GM19397 (cell line): Measurements from ENCODE around the gene HPCA.

Source experiments
- ATAC-seq: cut with Tn5 transposase; IDR thresholded peaks from one replicate; pipeline ENCODE4 v1.9.1; 2021; ENCODE audit warnings: mild to moderate bottlenecking, moderate library complexity; ENCODE audit not compliant: unreplicated experiment

HPCA gene

GRCh38 chr1:32888677-32889420, 2.6 kb downstream of the HPCA start:
- no peak for ATAC-seq

DNA sequence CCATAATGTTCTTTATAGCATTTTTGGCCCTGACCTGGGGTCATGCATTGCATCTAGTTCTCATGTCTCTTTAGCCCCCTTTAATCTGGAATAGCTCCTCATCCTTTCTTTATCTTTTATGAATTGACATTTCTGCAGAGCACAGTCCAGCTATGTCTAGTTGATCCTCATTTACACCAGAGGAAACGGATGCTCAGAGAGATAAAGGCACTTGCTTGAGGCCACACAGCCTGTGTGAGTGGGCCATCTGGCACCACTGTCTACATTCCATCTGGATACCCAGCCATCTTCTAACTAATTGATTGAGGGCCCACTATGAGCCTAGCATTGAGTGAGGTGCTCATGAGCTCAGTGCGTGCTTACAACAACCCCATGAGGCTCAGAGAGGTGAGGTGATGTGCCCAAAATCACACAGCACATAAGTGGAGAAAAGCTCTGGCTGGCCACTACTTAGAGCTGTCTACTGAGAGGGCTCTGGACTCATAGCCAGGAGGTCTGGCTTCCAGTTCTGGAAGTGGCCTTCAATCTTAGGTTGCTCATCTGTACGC, 3.5 kb downstream of the HPCA start:
- ATAC-seq: no peak

- ATAC-seq: no peak
Measured at GRCh38 chr1:32890516-32891240, 4.4 kb downstream of the HPCA start.

DNA sequence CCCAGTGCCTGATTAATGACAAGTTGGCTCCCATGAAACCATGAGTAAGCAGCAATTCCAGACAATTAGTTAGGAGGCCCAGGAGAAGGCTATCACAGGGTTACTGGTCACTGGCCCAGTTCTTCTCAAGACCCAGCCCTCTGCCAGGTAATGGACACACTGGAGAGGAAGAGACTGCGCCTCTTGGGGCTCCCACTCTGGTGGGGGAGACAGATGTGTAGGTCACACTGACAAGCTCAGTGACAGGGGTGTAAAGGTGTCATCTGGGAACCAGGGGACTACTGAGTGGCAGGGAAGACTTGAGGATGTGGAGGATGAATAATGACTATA, 4.9 kb downstream of the HPCA start:
- ATAC-seq: no peak

GRCh38 chr1:32891630-32892029, 5.3 kb downstream of the HPCA start:
- no peak for ATAC-seq

- no peak for ATAC-seq
Measured at GRCh38 chr1:32892368-32893197, 6.3 kb downstream of the HPCA start.

- ATAC-seq: no peak
Measured at GRCh38 chr1:32893198-32894018, 7.1 kb downstream of the HPCA start.

DNA sequence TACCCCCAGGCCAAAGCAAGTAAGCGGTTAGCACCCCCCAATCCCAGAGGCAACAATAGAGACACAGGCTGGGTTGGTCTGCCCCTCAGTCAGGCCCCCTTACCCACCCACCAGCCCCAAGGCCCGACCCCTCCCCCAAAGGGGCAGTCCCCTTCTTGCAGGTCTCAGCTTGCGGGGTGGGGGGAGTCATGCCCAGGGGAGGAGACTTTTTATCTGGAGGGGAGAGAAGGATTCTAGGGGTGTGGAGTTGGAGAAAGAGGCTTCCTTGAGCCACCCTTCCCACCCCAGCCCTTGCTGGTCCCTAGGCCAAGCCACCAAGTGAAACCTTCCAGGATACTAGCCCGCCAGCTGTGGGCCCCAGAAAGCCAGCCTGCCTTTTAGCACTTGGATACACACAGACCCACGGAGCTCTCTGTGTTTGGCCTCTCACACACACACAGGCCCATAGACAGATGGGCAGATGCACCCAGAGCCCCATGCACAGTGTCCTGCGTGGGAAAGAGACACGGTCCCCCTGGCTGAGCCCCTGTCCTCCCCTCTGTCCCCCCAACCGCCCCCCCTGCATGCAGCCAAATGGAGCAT, 7.8 kb downstream of the HPCA start:
- ATAC-seq: no peak

- ATAC-seq: no peak
Measured at GRCh38 chr1:32894681-32895080, 8.4 kb downstream of the HPCA start.

DNA sequence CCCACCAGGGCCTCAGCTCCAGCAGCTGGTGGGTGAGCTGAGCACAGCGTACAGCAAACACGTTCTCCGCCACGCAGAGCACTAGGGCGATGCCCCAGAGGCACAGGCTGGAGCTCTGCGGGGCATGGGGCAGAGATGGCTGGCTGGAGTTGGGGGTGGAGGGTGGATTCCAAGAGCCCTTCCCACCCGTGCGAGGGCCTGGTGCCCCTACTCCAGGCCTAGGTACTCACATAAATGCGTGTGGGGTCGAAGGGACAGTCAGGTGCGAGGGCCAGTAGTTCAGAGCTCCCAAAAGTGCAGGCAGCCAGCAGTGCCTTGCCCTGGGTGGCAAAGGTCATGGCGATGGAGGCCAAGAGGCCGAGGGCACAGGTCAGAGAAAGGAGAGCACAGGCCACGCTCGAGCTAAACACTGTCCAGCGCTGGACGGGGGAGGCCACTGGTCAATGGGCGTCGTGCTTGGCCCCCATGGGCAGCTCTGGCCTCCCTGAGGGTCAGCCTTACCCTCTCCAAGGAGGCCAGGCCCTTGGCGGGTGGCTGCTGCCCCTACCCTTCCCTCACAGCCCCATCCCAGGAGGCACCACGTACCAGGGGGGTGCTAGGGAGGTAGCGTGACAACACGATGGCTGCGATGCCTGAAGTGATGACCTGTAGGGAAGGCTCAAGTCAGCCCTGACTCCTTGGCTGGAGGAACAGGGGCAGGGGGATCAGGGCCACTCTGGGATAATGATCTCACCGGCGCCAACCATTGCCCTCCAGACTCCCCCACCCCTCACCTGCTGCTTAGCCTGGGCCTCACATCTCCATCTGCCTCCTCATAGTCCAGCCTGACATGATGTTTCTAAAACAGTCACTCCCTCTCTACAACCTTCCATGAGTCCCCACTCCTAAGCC, 9.3 kb downstream of the HPCA start:
- ATAC-seq: no peak

GRCh38 chr1:32896451-32896850, 10.2 kb downstream of the HPCA start:
- no peak for ATAC-seq

GRCh38 chr1:32897082-32898049, 11.1 kb downstream of the HPCA start:
- ATAC-seq: no peak

- ATAC-seq: no peak
Measured at GRCh38 chr1:32898056-32898455, 11.8 kb downstream of the HPCA start.

DNA sequence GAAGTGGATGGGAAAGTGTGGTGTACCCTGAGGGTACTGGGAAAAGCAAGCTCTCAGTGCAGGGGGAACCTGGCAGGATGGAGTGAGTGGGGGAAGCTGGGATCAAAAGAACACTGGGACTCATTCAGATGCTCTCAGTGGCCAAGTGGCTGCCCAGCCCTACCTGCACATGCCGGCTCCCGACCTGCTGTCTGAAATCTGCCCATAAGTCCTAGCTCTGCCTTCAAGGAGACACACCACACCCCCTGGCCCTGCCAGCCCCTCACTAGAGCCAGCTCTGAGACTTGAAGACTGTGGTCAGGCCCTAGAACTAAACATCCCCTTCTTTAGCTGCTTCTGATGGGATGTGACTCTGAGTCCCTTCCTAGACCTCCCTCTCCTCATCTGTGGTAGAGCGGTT, 12.7 kb downstream of the HPCA start:
- no peak for ATAC-seq

GRCh38 chr1:32899586-32900296, 13.4 kb downstream of the HPCA start:
- no peak for ATAC-seq

DNA sequence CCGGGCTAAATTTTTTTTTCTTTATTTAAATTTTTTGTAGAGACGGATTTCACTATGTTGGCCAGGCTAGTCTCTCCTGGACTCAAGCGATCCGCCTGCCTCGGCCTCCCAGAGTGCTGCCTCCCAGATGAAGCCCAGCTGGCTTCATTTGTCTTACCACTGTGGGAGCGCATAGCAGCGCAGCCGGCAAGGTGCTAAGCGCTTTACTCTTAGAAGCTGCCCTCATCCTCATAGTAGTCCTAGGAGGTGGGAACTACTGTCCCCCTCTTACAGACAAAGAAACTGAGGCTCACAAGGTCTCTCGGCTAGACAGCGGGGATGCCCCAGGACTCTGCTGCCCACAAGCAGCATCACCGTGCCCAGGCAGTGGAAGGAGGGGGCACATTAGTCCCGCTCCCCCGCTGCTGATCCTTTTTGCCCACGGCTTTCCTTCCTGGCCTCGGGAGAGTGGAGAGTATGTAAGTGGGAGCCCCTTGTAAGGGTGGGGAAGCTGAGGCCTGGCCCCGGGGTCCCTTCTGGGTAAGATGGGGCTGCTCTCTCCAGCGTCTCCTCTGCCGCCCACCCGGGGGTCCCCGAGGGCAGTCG, 14.2 kb downstream of the HPCA start:
- no peak for ATAC-seq
